SU-DHL-6 (cell line): ENCODE results near the gene TMEM120B.
A peak's percentile ranks its signal among the peaks of the same experiment; 100 is the strongest.

Experiments used
- H2AFZ ChIP-seq: fragments of 200-600 bp; sonication (generic); 2 replicates; pipeline ENCODE4 v1.6.1; 2014; ENCODE audit warnings: low read depth, mild to moderate bottlenecking, moderate library complexity, mixed read lengths, antibody characterized with exemption, low read length; ENCODE audit not compliant: severe bottlenecking
- H3F3A ChIP-seq: fragments of 200-600 bp; shearing (Covaris generic); 2 replicates; pipeline ENCODE4 v1.6.0; 2016; ENCODE audit warnings: antibody characterized with exemption, mild to moderate bottlenecking; ENCODE audit not compliant: insufficient read depth
- H3K27ac ChIP-seq: fragments of 200-600 bp; sonication (generic); 2 replicates; pipeline ENCODE4 v1.5.1; 2016; ENCODE audit warnings: low read depth, mild to moderate bottlenecking, low read length, moderate library complexity, mixed read lengths
- H3K27me3 ChIP-seq: fragments of 200-600 bp; sonication (generic), shearing (Covaris generic); 2 replicates; pipeline ENCODE4 v1.6.0; 2014; ENCODE audit warnings: mild to moderate bottlenecking, low read length
- H3K36me3 ChIP-seq: fragments of 200-600 bp; sonication (generic); 2 replicates; pipeline ENCODE4 v1.6.1; 2014; ENCODE audit warnings: mild to moderate bottlenecking, low read length, mixed read lengths
- H3K4me2 ChIP-seq: fragments of 300-600, 200-600 bp; shearing (Covaris generic), sonication (generic); 2 replicates; pipeline ENCODE4 v1.6.0; 2014; ENCODE audit warnings: low read length, low read depth, mild to moderate bottlenecking; ENCODE audit not compliant: poor library complexity, severe bottlenecking
- H3K4me3 ChIP-seq: fragments of 200-600 bp; sonication (generic); 2 replicates; pipeline ENCODE4 v1.5.1; 2014; ENCODE audit warnings: antibody characterized with exemption, low read length, mild to moderate bottlenecking, mixed read lengths; ENCODE audit not compliant: insufficient read depth, poor library complexity, severe bottlenecking
- H3K79me2 ChIP-seq: fragments of 200-600 bp; sonication (generic); 2 replicates; pipeline ENCODE4 v1.6.1; 2014; ENCODE audit warnings: mild to moderate bottlenecking, low read length, moderate library complexity; ENCODE audit not compliant: insufficient read depth
- H3K9ac ChIP-seq: fragments of 200-600 bp; sonication (generic); 2 replicates; pipeline ENCODE4 v1.7.0; 2014; ENCODE audit warnings: mild to moderate bottlenecking, low read length
- H3K9me2 ChIP-seq: fragments of 200-600 bp; sonication (generic); replicated peaks from 2 replicates; pipeline ENCODE4 v1.6.1; 2014; ENCODE audit warnings: low read length; ENCODE audit not compliant: insufficient read depth
- H3K9me3 ChIP-seq: fragments of 200-600 bp; sonication (generic); 2 replicates; pipeline ENCODE4 v1.6.1; 2014; ENCODE audit warnings: low read length, mixed read lengths; ENCODE audit not compliant: insufficient read depth
- H4K20me1 ChIP-seq: fragments of 200-600 bp; sonication (generic); 2 replicates; pipeline ENCODE4 v1.6.1; 2014; ENCODE audit warnings: low read depth, mild to moderate bottlenecking, antibody characterized with exemption, low read length, moderate library complexity, mixed read lengths
- CTCF ChIP-seq: fragments of 200-600 bp; sonication (generic); IDR thresholded peaks from one replicate; pipeline ENCODE4 v1.5.1; 2017; ENCODE audit warnings: antibody characterized with exemption, mild to moderate bottlenecking, low read length, moderate library complexity; ENCODE audit not compliant: insufficient read depth, poor library complexity, severe bottlenecking
- EZH2phosphoT487 ChIP-seq: fragments of 200-600 bp; sonication (generic), shearing (Covaris generic); conservative IDR thresholded peaks from 2 replicates; pipeline ENCODE4 v1.6.1; 2018; ENCODE audit warnings: mild to moderate bottlenecking, antibody characterized with exemption, low read length, moderate library complexity, mixed read lengths

Gene TMEM120B

GRCh38 chr12:121773011-121773777 lies 60.6 kb downstream of the TMEM120B start:
- H3F3A ChIP-seq = peaks cover 6% of the 10 kb centered on the region
- H2AFZ ChIP-seq = peak overlapping the region; percentile 82
- H3K9ac ChIP-seq = peak overlapping the region; percentile 25; the same call in 1 of the 2 replicates
- no peaks in the 10 kb centered on the region for H3K27me3 ChIP-seq
- H3K9me3 ChIP-seq = no peaks in the 10 kb centered on the region
- H4K20me1 ChIP-seq = no peaks in the 10 kb centered on the region
- no peaks in the 10 kb centered on the region for H3K79me2 ChIP-seq
- 0 out of 2 replicates have a peak overlapping the region, but pooled peaks have one; percentile 20 for H3K27ac ChIP-seq
- no peaks in the 10 kb centered on the region for H3K9me2 ChIP-seq
- no peaks in the 10 kb centered on the region for H3K36me3 ChIP-seq
- no peak overlapping the region for H3K4me3 ChIP-seq
- TF ChIP-seq CTCF (peak; percentile 90), EZH2phosphoT487 (no peak)
- peak overlapping the region; percentile 17 for H3K4me2 ChIP-seq

GRCh38 chr12:121774968-121775474 lies 62.5 kb downstream of the TMEM120B start:
- H4K20me1 ChIP-seq = no peaks in the 10 kb centered on the region
- peaks cover 6% of the 10 kb centered on the region for H3F3A ChIP-seq
- TF ChIP-seq EZH2phosphoT487 (no peak), CTCF (no peak)
- H3K4me2 ChIP-seq = no peak overlapping the region
- no peak overlapping the region for H3K27ac ChIP-seq
- no peaks in the 10 kb centered on the region for H3K36me3 ChIP-seq
- H3K79me2 ChIP-seq = no peaks in the 10 kb centered on the region
- no peaks in the 10 kb centered on the region for H3K9me2 ChIP-seq
- no peaks in the 10 kb centered on the region for H3K27me3 ChIP-seq
- no peak overlapping the region for H2AFZ ChIP-seq
- no peaks in the 10 kb centered on the region for H3K9me3 ChIP-seq
- no peak overlapping the region for H3K4me3 ChIP-seq
- no peak overlapping the region for H3K9ac ChIP-seq

GRCh38 chr12:121775501-121775900 lies 62.9 kb downstream of the TMEM120B start:
- Histone ChIP-seq H3K4me2 (no peak overlapping the region), H3K9ac (no peak overlapping the region), H3K9me3 (no peaks in the 10 kb centered on the region), H4K20me1 (no peaks in the 10 kb centered on the region), H3K79me2 (no peaks in the 10 kb centered on the region), H3F3A (peaks cover 6% of the 10 kb centered on the region), H3K27me3 (no peaks in the 10 kb centered on the region), H3K36me3 (no peaks in the 10 kb centered on the region), H3K27ac (no peak overlapping the region), H3K4me3 (no peak overlapping the region), H2AFZ (no peak overlapping the region), H3K9me2 (no peaks in the 10 kb centered on the region)
- TF ChIP-seq EZH2phosphoT487 = no peak
- TF ChIP-seq CTCF = no peak
